RWPE2 (cell line): ENCODE results near the gene MEF2B.
"Not testable (repeated sequence)": the region's sequence is repeated elsewhere in the genome, so short reads cannot be mapped to it uniquely, and the experiment has no call there.

Source experiments
- ATAC-seq: fragments of 200-7000 bp; cut with Tn5 transposase; 3 replicates; pipeline ENCODE4 v1.9.1; 2021; ENCODE audit warnings: low read depth
- DNase-seq: peaks from one replicate; pipeline ENCODE4 v3.0.0-alpha.2; 2020; ENCODE audit warnings: low spot score
- H3K27ac ChIP-seq: fragments of 450-650 bp; 2 replicates; pipeline ENCODE4 v1.5.1; 2017; ENCODE audit warnings: mild to moderate bottlenecking; ENCODE audit not compliant: poor library complexity, severe bottlenecking
- H3K27me3 ChIP-seq: fragments of 250-450 bp; sonication (Bioruptor Pico); 2 replicates; pipeline ENCODE4 v1.5.1; 2021; ENCODE audit warnings: mild to moderate bottlenecking, moderate library complexity; ENCODE audit not compliant: insufficient read depth, poor library complexity, severe bottlenecking
- H3K36me3 ChIP-seq: fragments of 250-450 bp; sonication (Bioruptor Pico); 2 replicates; pipeline ENCODE4 v1.5.1; 2020; ENCODE audit warnings: low read depth, mild to moderate bottlenecking, moderate library complexity
- H3K4me1 ChIP-seq: fragments of 250-450 bp; sonication (Bioruptor Pico); 2 replicates; pipeline ENCODE4 v1.5.1; 2021; ENCODE audit warnings: mild to moderate bottlenecking, moderate library complexity; ENCODE audit not compliant: insufficient read depth, poor library complexity, severe bottlenecking
- H3K4me3 ChIP-seq: fragments of 250-450 bp; sonication (Bioruptor Pico); 2 replicates; pipeline ENCODE4 v1.5.1; 2021; ENCODE audit warnings: mild to moderate bottlenecking, moderate library complexity; ENCODE audit not compliant: severe bottlenecking
- H3K9me3 ChIP-seq: fragments of 250-450 bp; sonication (Bioruptor Pico); 2 replicates; pipeline ENCODE4 v1.5.1; 2021; ENCODE audit warnings: mild to moderate bottlenecking, moderate library complexity; ENCODE audit not compliant: severe bottlenecking
- CTCF ChIP-seq: fragments of 450-650 bp; IDR thresholded peaks from one replicate; pipeline ENCODE4 v1.5.1; 2017; ENCODE audit warnings: mild to moderate bottlenecking, moderate library complexity; ENCODE audit not compliant: poor library complexity, severe bottlenecking

Gene MEF2B

GRCh38 chr19:19107654-19108053 lies 62.4 kb downstream of the MEF2B start:
- no peaks in the 10 kb centered on the region for H3K9me3 ChIP-seq
- TF ChIP-seq CTCF: no peak
- H3K36me3 ChIP-seq: no peaks in the 10 kb centered on the region
- H3K27me3 ChIP-seq: peaks cover 7% of the 10 kb centered on the region
- DNase-seq: no peak
- H3K4me3 ChIP-seq: no peak overlapping the region
- H3K4me1 ChIP-seq: no peaks in the 10 kb centered on the region
- no peak; the same call in 2 of the 3 replicates for ATAC-seq
- H3K27ac ChIP-seq: no peak overlapping the region

- H3K4me3 ChIP-seq, H3K27me3 ChIP-seq, DNase-seq, H3K27ac ChIP-seq, H3K36me3 ChIP-seq, ATAC-seq, H3K4me1 ChIP-seq, H3K9me3 ChIP-seq: not testable (repeated sequence)
Observed at GRCh38 chr19:19106938-19107337, 63.1 kb downstream of the MEF2B start.

DNA sequence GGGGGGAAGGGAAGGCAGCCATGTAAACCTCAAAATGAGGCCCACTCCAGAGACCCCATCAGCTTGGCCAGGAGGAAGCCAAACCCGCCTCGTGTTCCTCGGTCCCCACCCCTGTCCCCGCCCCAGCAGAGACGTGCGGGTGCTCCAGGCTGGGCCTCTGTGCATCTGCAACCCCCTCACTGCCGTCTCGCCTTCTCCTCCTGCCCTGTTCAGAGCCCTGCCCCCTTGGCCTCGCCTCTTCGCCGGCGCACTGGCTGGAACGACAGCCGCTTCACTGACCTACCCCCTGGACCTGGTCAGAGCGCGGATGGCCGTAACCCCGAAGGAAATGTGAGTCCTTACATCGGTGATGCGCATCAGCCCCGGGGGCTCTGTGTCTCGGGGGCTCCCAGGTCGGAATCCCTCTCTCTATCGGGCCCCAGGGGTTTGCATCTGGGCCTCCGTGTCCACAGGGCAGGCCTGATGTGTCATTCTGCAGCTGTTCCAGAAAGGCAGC lies 64.0 kb downstream of the MEF2B start:
- Histone ChIP-seq H3K4me3 (no peak overlapping the region), H3K36me3 (no peaks in the 10 kb centered on the region), H3K27ac (no peak overlapping the region), H3K27me3 (peaks cover 7% of the 10 kb centered on the region), H3K9me3 (no peaks in the 10 kb centered on the region), H3K4me1 (no peaks in the 10 kb centered on the region)
- DNase-seq (no peak), ATAC-seq (no peak)
- TF ChIP-seq CTCF: no peak

- DNase-seq (no peak), ATAC-seq (peak; percentile 58)
- peaks cover 3% of the 10 kb centered on the region for H3K27me3 ChIP-seq
- no peaks in the 10 kb centered on the region for H3K36me3 ChIP-seq
- peak overlapping the region; percentile 22 for H3K4me3 ChIP-seq
- H3K27ac ChIP-seq: no peak overlapping the region
- no peaks in the 10 kb centered on the region for H3K9me3 ChIP-seq
- no peaks in the 10 kb centered on the region for H3K4me1 ChIP-seq
- no peak for TF ChIP-seq CTCF
Observed at GRCh38 chr19:19105365-19106055, 64.6 kb downstream of the MEF2B start.

DNA sequence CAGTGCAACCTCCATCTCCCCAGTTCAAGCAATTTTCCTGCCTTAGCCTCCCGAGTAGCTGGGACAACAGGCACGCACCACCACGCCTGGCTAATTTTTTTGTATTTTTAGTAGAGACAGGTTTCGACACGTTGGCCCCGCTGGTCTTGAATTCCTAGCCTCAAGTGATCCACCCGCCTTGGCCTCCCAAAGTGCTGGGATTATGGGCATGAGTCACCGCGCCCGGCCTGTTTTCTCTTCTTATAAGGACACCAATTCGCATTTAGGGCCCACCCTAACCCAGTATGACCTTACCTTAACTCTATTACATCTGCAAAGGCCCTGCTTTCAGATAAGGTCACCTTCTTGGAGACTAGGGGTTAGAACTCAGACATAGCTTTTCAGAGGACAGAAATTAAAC lies 66.9 kb downstream of the MEF2B start:
- Histone ChIP-seq H3K36me3 (no peaks in the 10 kb centered on the region), H3K27me3 (no peaks in the 10 kb centered on the region), H3K4me3 (no peak overlapping the region), H3K9me3 (no peaks in the 10 kb centered on the region), H3K4me1 (no peaks in the 10 kb centered on the region), H3K27ac (no peak overlapping the region)
- no peak for DNase-seq
- no peak for TF ChIP-seq CTCF
- ATAC-seq: no peak

- H3K27me3 ChIP-seq, ATAC-seq, H3K4me1 ChIP-seq, H3K36me3 ChIP-seq, H3K4me3 ChIP-seq, DNase-seq, H3K9me3 ChIP-seq, H3K27ac ChIP-seq: not testable (repeated sequence)
Observed at GRCh38 chr19:19102566-19102965, 67.5 kb downstream of the MEF2B start.
